ENCODE measurements around the gene HIF3A.
A peak's percentile ranks its signal among the peaks of the same experiment; 100 is the strongest.
"Not testable (repeated sequence)": the region's sequence is repeated elsewhere in the genome, so short reads cannot be mapped to it uniquely, and the experiment has no call there.

Gene HIF3A

GRCh38 chr19:46265217-46265828 is 31.5 kb upstream of the HIF3A start:
- TF ChIP-seq, protein P1, sequence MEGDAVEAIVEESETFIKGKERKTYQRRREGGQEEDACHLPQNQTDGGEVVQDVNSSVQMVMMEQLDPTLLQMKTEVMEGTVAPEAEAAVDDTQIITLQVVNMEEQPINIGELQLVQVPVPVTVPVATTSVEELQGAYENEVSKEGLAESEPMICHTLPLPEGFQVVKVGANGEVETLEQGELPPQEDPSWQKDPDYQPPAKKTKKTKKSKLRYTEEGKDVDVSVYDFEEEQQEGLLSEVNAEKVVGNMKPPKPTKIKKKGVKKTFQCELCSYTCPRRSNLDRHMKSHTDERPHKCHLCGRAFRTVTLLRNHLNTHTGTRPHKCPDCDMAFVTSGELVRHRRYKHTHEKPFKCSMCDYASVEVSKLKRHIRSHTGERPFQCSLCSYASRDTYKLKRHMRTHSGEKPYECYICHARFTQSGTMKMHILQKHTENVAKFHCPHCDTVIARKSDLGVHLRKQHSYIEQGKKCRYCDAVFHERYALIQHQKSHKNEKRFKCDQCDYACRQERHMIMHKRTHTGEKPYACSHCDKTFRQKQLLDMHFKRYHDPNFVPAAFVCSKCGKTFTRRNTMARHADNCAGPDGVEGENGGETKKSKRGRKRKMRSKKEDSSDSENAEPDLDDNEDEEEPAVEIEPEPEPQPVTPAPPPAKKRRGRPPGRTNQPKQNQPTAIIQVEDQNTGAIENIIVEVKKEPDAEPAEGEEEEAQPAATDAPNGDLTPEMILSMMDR (IDR thresholded peaks at IDR 0.05; ENCODE audit: borderline replicate concordance, insufficient read depth, low read depth, low read length): peak; percentile 60
- no peak overlapping the region for H3K4me3 ChIP-seq (ENCODE audit: low read depth, low read length)

DNA sequence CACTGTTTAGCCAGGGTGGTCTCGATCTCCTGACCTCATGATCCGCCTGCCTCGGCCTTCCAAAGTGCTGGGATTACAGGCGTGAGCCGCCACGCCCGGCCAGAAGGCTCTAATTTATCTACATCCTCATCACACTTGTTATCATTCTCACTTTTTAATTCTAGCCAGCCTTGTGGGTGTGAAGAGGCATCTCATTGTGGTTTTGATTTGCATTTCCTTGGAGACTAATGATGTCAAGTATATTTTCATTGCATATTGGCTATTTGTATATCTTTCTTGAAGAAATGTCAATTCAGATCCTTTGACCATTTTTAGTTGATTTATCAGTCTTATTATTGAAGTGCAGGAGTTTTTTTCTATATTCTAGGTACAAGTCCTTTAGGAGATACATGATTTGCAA is 27.7 kb upstream of the HIF3A start:
- TF ChIP-seq, protein P1 (IDR thresholded peaks at IDR 0.05; ENCODE audit: borderline replicate concordance, insufficient read depth, low read depth, low read length): no peak
- H3K4me3 ChIP-seq (ENCODE audit: low read depth, low read length): no peak overlapping the region

DNA sequence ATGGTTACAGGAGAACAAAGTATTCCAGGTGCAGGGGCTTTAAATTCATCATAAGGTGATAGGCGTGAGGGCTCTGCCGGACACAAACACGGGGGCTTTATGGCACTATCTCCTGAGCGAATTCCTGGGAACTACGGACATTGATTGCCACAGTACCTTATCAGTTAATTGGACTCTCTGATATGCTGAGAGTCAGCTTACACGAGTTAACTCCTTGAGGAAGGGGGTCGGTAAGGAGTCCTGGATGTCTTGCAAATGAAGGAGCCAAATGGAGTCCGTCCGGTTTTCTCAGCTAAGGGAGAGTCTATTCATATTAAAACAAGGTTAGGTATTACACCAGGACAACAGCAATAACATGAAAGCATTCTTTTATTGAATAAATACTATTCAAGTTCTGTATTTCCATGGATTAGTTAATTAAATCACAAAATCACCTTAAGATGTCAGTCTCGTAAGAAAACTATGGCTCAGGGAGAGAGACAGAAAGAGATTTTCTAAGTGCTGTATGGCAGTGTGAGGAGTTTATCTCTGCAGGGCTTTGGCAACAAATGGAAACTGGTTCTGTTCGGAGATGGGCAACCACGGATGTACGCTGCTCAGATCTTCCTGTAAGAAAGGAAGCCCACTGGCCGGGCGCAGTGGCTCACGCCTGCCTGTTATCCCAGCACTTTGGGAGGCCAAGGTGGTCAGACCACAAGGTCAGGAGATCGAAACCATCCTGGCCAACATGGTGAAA is 26.2 kb upstream of the HIF3A start:
- H3K4me3 ChIP-seq (ENCODE audit: low read depth, low read length): no peak overlapping the region
- TF ChIP-seq, protein P1 (IDR thresholded peaks at IDR 0.05; ENCODE audit: borderline replicate concordance, insufficient read depth, low read depth, low read length): no peak

GRCh38 chr19:46271481-46272197 is 25.2 kb upstream of the HIF3A start:
- TF ChIP-seq, protein P1 (IDR thresholded peaks at IDR 0.05; ENCODE audit: borderline replicate concordance, insufficient read depth, low read depth, low read length): no peak
- H3K4me3 ChIP-seq (ENCODE audit: low read depth, low read length): no peak overlapping the region

DNA sequence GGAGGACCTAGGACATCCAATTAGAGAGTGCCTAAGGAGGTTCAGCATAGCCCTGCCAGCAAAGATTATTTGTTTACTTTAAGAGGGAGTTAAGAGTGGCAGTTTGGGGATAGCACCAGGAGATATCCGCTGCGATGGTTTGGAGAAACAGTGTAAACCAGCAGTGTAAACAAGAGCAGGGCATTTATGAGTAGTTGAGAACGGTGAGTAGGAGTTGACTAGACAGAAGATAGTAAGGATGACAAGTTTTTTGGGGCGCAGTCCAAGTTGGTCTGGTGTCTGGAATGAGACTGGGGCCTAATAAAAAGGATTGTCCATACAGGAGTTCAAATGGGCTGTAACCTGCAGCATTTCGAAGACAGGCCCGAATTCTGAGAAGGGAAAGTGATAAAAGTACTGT is 22.9 kb upstream of the HIF3A start:
- H3K4me3 ChIP-seq (ENCODE audit: low read depth, low read length): not testable (repeated sequence)

DNA sequence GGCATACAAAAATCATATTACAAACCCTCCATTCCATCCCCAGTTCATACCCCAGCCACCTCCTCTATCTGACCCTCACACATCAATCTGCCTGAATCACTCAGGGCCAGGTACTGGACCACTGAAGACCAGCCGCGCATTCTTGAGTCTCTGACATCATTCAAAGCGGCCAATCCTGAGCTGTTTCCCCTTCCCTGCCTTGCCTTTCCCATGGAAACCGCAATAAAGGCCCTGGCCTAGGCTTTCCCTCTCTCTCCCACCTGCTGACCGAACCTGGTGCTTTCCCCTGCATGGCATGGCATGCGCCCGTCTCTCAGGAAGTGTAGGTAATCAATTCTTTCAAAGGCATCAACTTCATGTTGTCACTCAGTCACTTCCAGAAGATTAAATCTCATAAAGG is 17.7 kb upstream of the HIF3A start:
- no peak overlapping the region for H3K4me3 ChIP-seq (ENCODE audit: low read depth, low read length)
- TF ChIP-seq, protein P1 (IDR thresholded peaks at IDR 0.05; ENCODE audit: borderline replicate concordance, insufficient read depth, low read depth, low read length): no peak

- H3K4me3 ChIP-seq (ENCODE audit: low read depth, low read length): no peak overlapping the region
- TF ChIP-seq, protein P1 (IDR thresholded peaks at IDR 0.05; ENCODE audit: borderline replicate concordance, insufficient read depth, low read depth, low read length): no peak
These were observed 13.1 kb upstream of the HIF3A start for GRCh38 chr19:46283771-46284170.

Measured in GM12875 (cell line).